NCI-H2227 treated with DMSO at 0.1 percent for 48 hours (cell line): ENCODE results near the gene CTTNBP2.
"Not testable (repeated sequence)": the region's sequence is repeated elsewhere in the genome, so short reads cannot be mapped to it uniquely, and the experiment has no call there.

Experiments used
- DNase-seq: peaks from one replicate; lab custom pipeline; 2025; lab: John Stamatoyannopoulos, UW

CTTNBP2 gene

DNA sequence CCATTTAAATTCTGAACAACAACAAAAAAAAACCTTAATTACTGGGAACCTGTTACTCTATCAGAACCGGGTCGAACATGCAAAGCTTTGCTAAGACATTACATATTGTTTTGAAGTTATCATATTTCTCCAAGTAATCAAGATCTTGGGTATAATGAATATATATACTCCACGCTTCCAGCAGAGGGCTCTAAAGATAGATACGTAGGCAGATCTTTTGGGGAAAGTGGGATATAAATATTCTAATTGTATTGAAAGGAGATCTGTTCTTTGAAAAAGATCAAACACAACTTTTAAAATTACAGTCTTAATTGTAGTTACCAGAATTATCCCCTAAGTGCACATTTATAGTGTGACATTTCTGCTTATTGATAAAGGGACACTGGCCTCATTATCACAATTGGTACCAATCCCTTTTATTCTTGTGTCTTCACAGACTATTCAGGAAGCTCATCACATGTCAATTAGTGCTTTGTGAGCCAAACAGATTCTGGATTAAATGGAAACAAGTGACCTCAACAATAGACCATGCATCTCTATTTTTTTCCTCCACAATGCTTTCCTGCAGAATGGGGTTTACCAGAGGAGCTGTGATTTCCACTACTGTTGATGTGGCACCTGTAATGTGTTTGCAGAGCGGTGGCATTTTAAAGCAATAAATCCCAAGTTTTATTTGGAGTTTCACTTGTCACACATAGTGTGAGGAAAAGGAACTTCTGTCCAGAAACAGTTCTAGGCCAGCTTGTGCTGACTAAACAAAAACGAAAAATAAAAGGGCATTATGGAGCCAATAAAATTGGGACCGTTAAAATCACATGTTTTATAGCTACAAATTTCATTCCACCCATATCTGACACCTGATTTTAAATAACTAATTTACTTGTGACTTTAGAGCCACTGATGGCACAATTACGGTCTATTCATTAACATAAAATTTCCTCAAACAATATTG lies 122.4 kb downstream of the CTTNBP2 start:
- peak; percentile 20 for DNase-seq

DNA sequence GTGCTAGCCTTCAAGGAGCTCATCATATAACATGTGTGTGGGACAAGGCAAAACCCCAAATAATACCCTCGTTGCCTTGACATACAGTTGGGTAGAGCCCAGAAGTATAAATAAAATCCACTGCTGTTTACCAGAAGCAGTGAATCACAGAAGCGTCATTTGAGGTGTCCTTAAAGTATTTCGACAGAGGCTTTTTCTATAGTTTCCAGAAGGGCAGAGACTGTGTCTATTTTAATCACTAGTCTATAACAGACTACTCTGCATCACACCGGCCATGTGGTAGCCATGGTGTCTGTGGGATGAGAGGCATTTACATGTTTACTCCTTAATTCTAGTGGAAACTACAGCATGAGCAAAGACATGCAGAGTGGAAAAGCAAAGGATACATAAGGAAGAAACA lies 131.3 kb downstream of the CTTNBP2 start:
- DNase-seq, result no peak

DNA sequence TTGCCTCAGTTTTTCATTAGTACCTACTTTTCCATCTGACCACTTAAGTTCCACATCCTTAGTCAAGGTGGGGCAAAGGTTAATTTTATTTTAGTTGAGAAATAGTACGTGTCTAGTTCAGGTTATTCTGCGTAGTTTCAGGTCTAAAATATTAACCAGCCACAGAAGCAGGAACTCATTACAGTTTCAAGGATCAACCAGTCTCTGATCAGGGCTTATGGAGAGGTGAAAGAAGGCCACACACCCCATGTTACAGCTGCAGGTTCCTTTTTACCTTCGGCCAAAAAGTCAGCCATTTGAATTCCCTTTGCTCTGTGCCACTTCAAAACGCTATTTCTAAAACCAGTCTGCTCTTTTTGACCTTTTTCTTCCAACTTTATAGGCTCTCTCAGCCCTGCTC lies 134.2 kb downstream of the CTTNBP2 start:
- DNase-seq, result no peak

DNA sequence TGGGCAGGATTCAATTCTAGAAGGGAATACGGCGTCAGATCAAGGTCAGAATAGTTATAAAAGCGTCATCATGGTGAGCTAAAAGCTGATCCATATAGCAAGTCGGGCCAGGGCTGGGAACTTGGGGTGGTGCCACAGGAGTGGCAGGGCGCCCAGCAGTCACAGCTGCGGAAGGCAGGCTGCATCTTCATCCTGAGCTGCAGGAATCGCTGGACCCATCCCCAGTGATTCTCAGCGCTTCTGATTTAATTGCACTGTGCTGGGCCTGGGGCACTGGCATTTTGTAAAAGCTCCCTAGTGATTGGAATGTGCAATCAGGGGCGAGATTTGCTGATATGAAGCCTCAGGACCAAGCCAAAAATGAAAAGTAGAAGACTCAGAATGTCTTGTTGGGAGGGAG lies 135.3 kb downstream of the CTTNBP2 start:
- no peak for DNase-seq

DNA sequence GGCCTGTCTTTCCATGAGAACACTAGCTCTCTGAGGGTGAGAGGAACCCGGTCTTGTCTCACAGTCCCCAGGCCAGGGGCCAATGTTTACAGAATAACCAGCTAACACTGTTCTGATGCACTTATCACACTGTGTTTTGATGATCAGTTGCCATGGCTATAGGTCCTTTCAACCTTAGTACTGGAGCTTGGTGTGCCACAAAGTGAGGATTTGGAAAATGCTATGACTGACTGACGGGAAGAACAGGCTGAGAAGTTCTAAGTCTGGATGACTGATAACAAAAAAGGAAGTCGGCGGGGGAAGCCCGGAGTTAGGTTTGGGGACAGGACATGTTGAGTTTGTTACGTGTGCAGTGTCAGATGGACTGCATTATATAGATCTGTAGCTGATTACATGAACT lies 141.8 kb downstream of the CTTNBP2 start:
- no peak for DNase-seq

DNA sequence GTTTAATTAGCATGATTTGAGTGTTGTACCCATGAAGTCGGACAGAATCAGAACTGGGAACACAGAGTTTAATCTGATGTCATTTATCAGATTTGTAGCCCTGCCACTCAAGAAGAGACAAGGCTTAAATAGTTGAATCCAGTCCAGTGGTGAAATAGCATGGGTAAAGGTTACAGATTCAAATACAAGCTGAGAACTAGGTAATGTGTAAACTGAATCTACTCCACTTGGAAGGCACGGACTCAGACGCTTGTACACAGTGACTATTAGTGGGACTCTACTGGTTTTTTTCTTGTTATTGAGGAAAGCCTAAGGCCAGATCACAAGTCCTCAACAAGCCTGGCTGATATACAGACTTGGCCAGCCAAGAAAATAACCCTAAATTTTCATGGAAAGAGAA lies 142.9 kb downstream of the CTTNBP2 start:
- DNase-seq, result no peak

DNA sequence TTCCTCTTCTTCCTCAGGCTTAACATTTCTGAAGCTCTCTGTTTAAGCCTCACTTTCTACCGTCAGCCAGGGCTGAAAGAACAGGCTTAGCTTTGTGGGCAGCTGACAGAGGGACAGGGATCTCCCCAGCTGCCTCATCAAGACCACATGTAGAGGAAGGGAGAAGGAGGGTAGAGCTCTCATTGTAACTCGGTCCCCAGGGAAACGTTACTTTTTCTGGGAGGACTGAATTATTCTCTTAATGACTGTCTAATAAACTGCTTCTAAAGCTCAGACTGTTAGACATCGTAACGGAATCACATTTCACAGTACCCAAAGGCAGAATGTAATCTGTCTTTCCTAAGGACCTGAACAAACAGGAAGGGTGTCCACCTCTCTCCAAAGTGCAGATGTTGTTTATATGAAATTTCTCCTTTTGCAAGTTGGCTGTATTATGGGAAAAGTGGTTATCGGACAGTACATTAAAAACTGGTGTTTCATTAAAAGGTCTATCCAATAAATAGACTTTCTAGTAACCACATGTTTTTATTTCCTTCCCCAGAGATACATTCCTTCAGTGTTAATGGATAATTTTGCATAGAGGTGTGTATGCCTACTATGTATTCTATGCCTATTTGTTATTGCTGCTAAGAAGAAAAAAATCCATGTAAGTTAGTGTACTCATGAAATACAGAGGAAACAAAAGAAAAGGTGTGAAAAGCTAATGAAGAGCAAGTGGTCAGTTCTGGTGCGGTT lies 144.2 kb downstream of the CTTNBP2 start:
- DNase-seq, result no peak

DNA sequence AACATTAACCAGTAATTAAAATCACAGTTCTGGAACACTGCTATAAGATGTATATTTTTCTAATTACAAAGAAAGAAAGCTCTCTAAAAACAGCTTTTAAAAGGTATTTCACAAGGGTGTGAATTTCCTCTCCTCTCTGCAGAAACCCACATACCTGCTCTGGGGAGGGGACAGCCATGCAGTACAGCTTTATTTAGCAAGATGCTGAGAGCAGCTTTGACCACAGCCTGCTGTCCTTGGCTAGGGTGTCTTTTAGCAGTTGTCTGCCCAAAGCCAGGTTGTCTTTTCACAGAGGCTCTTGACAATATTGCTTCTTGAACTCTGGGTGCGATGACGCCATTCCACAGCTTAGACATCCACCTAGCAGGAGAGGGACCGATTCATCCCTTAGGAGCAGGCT lies 148.3 kb downstream of the CTTNBP2 start:
- DNase-seq, result no peak

DNA sequence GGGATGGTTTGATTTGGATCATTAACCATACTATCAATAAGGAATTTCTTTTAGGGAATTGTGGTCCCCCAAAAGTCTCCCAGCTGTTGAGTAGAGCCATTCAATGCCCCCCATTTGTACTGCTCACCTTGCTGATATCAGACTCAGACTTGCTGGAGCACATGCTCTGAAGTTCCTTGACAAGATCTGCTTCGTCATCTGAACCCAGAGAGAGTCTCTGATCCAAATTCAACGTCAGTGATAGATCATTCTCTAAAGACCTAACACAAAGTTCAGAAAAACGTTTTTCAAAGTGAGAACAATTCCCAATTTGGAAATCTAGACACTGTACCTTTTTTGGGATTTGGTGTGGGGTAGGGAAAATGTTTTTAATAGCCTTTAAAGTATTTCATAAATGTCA lies 153.9 kb downstream of the CTTNBP2 start:
- no peak for DNase-seq

DNA sequence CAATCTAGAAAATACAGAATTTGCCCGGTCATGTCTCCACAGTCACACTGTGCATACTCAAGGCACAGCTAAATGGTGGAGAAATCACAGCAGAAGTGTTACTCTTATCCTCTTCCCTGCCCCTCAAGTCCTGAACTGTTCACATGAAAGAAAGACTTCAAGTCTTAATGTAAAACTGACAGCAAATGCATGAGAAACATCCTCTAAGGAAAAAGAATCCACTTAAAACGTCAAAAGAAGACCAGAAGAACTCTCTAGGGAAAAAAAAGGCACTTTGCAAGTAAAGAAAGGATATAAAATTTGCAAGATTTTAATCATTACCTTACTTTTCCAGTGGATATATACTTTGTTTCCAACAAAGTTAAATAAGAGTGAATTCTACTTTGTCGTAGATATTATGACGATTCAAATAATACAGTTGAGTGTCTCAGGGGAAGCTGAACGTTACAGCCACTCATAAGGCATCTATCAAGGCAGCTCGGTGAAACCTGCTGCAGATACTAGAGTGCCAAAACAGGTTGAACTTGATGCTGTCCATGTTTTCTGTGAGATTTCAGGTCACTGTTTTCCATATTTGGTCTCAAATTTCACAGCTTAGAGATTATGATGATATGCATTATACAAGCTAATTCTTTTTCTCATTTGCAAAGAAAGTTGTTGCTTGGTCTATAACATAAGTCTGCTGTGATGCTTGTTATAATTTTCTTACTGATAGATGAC lies 155.0 kb downstream of the CTTNBP2 start:
- no peak for DNase-seq

DNA sequence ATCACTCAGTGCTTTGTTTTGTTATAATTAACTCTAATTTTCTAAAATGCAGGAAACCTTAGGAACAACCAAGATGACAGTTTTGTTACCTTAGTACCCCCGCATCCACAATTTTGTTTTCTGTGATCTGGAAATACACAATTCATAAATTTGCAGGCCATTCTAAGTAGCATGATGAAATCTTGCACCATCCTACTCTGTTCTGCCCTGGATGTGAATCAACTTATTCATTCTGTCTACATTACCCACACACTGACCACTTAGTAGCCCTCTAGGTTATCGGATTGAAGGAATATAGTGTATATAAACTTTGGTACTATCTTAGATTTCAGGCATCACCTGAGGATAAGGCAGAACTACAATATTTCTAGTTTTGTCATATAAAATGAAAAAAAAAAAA lies 155.9 kb downstream of the CTTNBP2 start:
- DNase-seq, result no peak

DNA sequence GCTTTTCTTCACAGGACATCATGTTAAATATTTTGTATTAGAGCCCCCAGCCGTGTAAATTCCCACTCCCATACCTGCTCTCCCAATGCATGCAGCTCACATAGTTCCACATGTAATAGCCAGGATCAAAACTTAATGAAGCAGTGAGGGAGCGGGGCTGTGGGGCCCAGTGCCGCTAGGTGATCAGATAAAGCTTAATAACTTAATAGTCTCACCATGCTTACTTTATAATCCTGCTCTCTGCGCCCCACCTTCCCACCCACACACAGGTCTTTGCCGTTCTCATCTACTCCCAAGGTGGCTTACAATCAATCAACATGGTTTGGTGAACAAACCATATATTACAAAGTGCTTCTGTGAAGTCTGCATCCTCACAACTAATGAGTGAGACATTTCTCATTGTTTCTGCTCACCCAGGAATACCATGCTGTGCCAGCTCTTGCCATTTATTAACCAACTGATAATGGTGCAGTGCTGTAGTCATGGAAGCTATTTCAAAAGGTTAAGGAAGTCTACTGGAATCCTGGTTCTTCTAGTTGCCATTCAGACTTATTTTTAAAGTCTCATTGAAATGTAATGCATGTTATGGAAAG lies 156.4 kb downstream of the CTTNBP2 start:
- DNase-seq, result no peak

DNA sequence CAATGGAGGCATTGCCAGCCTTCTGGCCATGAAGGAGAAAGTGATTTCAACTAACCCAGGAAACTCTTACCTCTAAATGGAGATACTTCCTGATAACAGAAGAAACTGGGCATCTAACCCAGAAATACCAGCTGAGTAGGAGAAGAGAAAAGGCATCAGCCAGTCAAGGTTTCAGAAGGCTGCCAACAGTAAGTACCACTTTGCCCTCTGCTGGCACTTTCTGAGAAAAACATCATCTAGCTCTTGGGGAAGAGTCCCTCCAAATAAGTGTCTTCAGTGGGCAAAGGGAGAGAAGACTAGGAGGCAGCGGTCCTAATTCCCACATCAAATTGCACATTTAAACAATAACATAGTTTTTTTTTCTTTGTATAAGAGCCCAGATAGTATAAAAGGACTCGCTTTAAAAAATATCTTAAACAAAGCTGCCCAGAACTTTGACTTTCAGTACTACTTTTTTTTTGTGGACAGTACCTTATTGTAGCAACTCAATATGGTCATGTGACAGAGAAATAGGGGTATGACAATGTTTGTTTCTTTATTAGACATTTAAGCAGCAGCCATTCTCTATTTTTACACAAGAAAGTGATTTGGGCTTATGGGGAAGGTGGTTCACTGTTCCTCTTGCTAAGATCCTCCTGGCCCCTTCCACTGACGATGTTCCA lies 157.3 kb downstream of the CTTNBP2 start:
- DNase-seq, result no peak

DNA sequence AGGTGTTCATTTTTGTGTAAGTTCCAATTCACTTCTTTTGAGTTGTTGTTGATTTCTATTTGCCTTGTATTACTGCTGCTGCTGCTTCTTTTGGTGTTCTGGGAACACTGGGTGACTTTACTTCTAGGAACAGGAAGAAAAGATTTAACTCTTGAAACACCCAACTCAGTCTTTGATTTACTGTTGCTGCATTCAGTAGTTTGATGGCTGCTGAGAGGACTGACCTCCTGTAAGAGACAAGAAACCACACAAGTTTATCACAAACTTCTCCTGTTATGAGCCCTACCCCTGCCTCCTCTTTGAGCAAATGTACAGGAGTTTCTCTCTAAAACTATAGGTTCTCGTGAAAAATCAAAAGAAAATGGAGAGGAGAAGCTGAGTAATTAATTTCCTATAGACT lies 161.7 kb downstream of the CTTNBP2 start:
- no peak for DNase-seq

DNA sequence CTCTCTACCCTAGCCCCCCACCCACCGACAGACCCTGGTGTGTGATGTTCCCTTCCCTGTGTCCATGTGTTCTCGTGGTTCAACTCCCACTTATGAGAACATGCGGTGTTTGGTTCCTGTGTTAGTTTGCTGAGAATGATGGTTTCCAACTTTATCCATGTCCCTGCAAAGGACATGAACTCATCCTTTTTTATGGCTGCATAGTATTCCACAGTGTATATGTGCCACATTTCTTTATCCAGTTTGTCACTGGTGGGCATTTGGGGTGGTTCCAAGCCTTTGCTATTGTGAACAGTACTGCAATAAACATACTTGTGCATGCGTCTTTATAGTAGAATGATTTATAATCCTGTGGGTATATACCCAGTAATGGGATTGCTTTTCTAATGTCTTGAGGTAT lies 165.1 kb downstream of the CTTNBP2 start:
- DNase-seq, result not testable (repeated sequence)

DNA sequence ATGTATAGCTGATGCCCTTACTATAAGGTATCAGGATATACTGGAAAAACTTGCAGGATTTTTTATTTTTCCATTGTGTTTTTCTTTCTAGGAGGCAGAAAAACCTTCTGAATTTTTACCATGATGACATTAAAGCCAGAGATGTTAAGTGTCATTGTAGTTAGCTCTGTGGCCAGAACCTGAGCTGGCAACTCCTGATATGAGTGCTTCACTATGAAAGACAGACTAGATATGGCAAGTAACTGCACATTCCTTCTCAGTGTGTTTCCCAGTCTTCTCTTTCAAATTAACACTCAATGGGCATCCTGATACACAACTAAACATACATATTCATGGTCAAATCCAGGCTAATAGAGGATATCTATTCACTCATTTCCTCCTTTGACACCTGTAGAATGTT lies 166.2 kb downstream of the CTTNBP2 start:
- DNase-seq, result no peak

DNA sequence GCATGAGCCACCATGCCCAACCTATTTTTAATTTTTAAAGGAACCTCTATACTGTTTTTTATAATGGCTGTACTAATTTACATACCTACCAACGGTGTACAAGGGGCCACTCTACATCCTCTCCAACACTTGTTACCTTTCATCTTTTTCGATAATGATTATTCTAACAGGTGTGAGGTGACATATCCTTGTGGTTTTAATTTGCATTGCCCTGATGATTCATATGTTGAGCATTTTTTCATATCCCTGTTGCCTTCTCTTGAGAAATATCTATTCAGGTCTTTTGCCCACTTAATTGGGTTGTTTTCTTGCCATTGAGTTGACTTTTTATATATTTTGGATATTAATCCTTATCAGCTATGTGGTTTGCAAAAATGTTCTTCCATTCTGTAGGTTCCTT lies 167.0 kb downstream of the CTTNBP2 start:
- no peak for DNase-seq

DNA sequence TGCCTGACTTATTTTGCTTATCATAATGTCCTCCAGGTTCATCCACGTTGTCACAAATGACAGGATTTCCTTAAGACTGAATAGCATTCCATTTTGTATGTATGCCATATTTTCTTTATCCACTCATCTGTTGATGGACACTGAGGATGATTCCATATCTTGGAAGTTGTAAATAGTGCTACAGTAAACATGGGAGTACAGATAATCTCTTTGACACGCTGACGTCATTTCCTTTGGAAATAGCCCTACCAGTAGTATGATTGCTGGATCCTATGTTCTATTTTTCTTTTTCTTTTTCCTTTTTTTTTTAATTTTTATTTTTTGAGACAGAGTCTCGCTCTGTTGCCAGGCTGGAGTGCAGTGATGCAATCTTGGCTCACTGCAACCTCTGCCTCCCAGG lies 167.6 kb downstream of the CTTNBP2 start:
- DNase-seq, result no peak

DNA sequence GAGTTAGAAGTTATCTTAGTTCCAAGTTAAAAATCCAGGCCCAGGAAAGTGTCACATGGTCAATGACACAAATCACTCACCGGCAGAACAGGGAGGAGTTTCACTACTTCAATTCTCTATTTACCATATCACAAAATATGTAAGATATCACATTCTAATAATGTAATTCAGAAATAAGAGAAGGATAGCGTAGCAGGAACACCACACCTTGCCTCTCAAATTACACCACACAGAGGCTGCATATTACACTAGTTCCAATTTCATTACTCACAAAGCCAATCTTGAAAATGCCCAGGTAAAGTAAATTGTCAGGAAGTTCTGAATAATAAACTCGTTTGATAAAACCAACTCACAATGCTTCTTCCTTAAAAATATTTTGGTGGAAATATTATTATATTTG lies 169.2 kb downstream of the CTTNBP2 start:
- DNase-seq, result no peak

DNA sequence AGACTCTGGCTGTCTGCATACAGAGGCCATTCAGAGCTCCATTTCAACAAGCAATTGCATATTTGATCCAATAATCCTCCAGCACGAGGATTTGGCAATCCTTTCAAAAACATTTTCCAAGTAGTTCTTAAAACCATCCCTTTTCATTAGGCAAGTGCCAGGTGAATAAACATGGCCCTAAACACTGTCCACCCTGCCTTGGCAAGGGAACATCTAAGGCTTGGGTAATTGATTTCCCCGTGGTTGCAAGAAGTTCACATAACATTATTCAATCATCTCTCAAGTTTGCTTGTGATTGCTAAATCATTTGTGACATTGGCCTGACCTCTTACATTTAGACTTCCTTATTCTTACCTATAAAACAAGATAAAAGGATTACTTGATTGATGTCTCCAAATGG lies 175.2 kb downstream of the CTTNBP2 start:
- DNase-seq, result no peak

DNA sequence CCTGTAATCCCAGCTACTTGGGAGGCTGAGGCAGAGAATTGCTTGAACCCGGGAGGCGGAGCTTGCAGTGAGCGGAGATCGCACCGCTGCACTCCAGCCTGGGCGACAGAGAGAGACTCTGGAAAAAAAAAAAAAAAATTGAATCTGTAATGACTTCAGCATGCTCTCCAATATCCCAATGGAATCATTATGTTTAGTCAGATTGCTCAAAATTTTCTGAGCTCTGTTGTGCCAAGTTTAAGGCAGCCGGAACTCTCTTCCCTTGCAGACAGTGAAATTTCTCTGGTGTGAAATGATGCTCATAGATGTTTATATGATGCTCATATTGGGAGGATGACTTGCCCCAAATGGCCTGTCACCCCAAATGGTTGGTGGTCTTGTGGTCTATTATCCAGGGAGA lies 180.9 kb downstream of the CTTNBP2 start:
- DNase-seq, result no peak

DNA sequence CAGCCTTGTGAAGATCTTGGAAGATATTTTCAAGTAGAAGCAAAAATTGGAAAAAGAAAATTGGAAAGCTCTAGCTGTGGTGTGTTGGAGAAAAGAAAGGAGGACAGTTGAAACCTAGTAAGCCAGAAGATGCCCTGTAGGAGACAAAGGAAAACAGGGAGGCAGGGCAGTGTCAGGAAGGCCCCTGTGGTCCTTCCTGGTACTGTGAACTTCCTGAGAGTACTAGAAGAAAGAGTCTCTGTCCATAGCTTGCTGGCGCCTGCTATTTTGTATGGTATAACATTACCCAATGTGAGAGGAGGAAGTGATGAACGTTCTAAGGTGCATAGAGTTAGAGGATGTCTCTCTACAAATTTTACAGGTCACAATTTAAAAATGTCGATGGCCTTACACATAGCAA lies 183.1 kb downstream of the CTTNBP2 start:
- DNase-seq, result no peak
